ENCODE results near the gene DPP9.

DPP9 gene

GRCh38 chr19:4656102-4656501 is 67.5 kb downstream of the DPP9 start:
- in situ Hi-C loops (cut with HindIII; ENCODE audit: low sequenced_read_pairs): no loop called here
- H3K4me3 ChIP-seq (ENCODE audit: low read depth, low read length): no peak overlapping the region
- no peak for DNase-seq (ENCODE audit: low read depth)
- TF ChIP-seq CTCF (IDR thresholded peaks at IDR 0.05; ENCODE audit: low read depth, low read length, missing control alignments): no peak

GRCh38 chr19:4654437-4655361 is 68.9 kb downstream of the DPP9 start:
- no peak for DNase-seq (ENCODE audit: low read depth)
- H3K4me3 ChIP-seq (ENCODE audit: low read depth, low read length): no peak overlapping the region
- no peak for TF ChIP-seq CTCF (IDR thresholded peaks at IDR 0.05; ENCODE audit: low read depth, low read length, missing control alignments)
- in situ Hi-C loops (cut with HindIII; ENCODE audit: low sequenced_read_pairs): no loop called here

- in situ Hi-C loops (cut with HindIII; ENCODE audit: low sequenced_read_pairs): no loop called here
- DNase-seq (ENCODE audit: low read depth): no peak
- no peak overlapping the region for H3K4me3 ChIP-seq (ENCODE audit: low read depth, low read length)
- no peak for TF ChIP-seq CTCF (IDR thresholded peaks at IDR 0.05; ENCODE audit: low read depth, low read length, missing control alignments)
These were observed 69.7 kb downstream of the DPP9 start for GRCh38 chr19:4653793-4654436.

GRCh38 chr19:4652075-4652474 is 71.6 kb downstream of the DPP9 start:
- DNase-seq (ENCODE audit: low read depth): no peak
- in situ Hi-C loops (cut with HindIII; ENCODE audit: low sequenced_read_pairs): no loop called here
- no peak for TF ChIP-seq CTCF (IDR thresholded peaks at IDR 0.05; ENCODE audit: low read depth, low read length, missing control alignments)
- H3K4me3 ChIP-seq (ENCODE audit: low read depth, low read length): no peak overlapping the region

- DNase-seq (ENCODE audit: low read depth): no peak
- no peak overlapping the region for H3K4me3 ChIP-seq (ENCODE audit: low read depth, low read length)
- in situ Hi-C loops (cut with HindIII; ENCODE audit: low sequenced_read_pairs): no loop called here
- no peak for TF ChIP-seq CTCF (IDR thresholded peaks at IDR 0.05; ENCODE audit: low read depth, low read length, missing control alignments)
These were observed 73.5 kb downstream of the DPP9 start for GRCh38 chr19:4650159-4650558.

GRCh38 chr19:4649392-4650047 is 74.1 kb downstream of the DPP9 start:
- no peak for DNase-seq (ENCODE audit: low read depth)
- no peak for TF ChIP-seq CTCF (IDR thresholded peaks at IDR 0.05; ENCODE audit: low read depth, low read length, missing control alignments)
- no peak overlapping the region for H3K4me3 ChIP-seq (ENCODE audit: low read depth, low read length)
- in situ Hi-C loops (cut with HindIII; ENCODE audit: low sequenced_read_pairs): no loop called here
